Hepatocyte (in vitro differentiated cells): ENCODE results near the gene SLC9A4.

ENCODE experiments used
- EZH2phosphoT487 ChIP-seq: fragments of 200-600 bp; sonication (generic); IDR thresholded peaks from one replicate; pipeline ENCODE4 v1.6.1; 2018; ENCODE audit warnings: antibody characterized with exemption, mild to moderate bottlenecking, low read depth, moderate library complexity; ENCODE audit not compliant: unreplicated experiment, severe bottlenecking
- TF ChIP-seq, protein P1 (sequence below): fragments of 200-600 bp; sonication (generic); IDR thresholded peaks from 2 replicates; pipeline ENCODE4 v1.5.1; 2016; ENCODE audit warnings: antibody characterized with exemption, mild to moderate bottlenecking; ENCODE audit not compliant: poor library complexity

DNA sequence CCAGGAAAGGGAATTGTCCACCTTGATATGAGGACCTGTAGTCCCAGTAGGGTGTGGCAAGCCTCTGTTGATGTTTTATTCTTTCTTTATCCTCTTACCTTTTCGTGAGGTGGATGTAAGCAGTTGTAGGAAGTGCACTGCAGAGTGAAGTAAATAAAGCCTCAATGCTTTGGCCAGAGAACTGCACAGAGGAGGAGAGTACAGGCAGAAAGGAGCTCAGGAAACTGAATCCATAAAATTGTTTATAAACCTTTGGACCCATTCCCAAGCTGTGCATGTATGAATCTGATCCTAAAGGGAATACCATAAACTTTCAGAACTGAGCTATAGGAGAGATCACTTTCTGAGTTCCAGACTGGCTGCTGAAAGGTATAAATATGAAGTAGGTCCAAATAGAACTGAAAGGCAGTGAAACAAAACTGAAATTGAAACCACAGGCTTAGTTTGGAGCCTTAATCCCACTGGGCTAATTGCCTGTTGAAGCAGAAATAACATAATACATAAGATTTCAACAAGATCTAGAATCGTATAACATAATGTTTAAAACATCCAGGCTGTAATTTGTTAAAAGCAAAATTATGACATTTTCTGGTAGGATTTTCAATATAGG, 17.9 kb upstream of the SLC9A4 start:
- no peak for TF ChIP-seq EZH2phosphoT487
- TF ChIP-seq, protein P1, sequence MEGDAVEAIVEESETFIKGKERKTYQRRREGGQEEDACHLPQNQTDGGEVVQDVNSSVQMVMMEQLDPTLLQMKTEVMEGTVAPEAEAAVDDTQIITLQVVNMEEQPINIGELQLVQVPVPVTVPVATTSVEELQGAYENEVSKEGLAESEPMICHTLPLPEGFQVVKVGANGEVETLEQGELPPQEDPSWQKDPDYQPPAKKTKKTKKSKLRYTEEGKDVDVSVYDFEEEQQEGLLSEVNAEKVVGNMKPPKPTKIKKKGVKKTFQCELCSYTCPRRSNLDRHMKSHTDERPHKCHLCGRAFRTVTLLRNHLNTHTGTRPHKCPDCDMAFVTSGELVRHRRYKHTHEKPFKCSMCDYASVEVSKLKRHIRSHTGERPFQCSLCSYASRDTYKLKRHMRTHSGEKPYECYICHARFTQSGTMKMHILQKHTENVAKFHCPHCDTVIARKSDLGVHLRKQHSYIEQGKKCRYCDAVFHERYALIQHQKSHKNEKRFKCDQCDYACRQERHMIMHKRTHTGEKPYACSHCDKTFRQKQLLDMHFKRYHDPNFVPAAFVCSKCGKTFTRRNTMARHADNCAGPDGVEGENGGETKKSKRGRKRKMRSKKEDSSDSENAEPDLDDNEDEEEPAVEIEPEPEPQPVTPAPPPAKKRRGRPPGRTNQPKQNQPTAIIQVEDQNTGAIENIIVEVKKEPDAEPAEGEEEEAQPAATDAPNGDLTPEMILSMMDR: no peak
